Heart left ventricle (tissue), 13 donors: Measurements from ENCODE around the gene SETD2.

Experiments
- POLR2A ChIP-seq, 2 donors: fragments of 450-650 bp; IDR thresholded peaks; one replicate each; pipeline ENCODE4 v1.6.1; 2017; ENCODE audit warnings: antibody characterized with exemption in 2 of 2, mild to moderate bottlenecking in 2 of 2, moderate library complexity in 2 of 2
- TF ChIP-seq, protein P1 (sequence below), 12 donors: fragments of 200-600 bp; sonication (generic) in 4 of 12; IDR thresholded peaks; one replicate each; pipeline versions ENCODE4 v1.5.0 to v1.8.0; 2018 to 2022; ENCODE audit warnings: antibody characterized with exemption in 12 of 12, mild to moderate bottlenecking in 5 of 12
- donor health status: ischemic (EF 13 %, LVEDD 7.1; RV severe dilation, severe dysfunction).
- donor health status: DM: no; HTN: yes; CAD: no.
- donor health status: DM: no; HTN: no; CAD: no.
- donor health status: ischemic (EF 25% LVEDD 6.9; RV normal size, moderate dysfunction).
- donor health status: ischemic (EF 25% LVEDD 5.7; RV mildly dilated, moderate dysfunction).
- donor health status: ischemic (EF 35%, LVEDD 5.7; RV mildly dilated, moderate dysfunction).
- donor health status: nonischemic (EF 11% LVEDD 7.7; RV severe dilation, severe dysfunction).
- donor health status: DM: yes; HTN: yes; CAD: no.
- donor health status: PGD.
- donor health status: ischemic (EF 29% LVEDD 5.4; RV normal size, mild dysfunction).
- donor health status: nonischemic (EF 23%, LVEDD 6.1; RV moderate dilation, normal function).

- TF ChIP-seq POLR2A (IDR thresholded peaks at IDR 0.05): no peak
- TF ChIP-seq, protein P1, sequence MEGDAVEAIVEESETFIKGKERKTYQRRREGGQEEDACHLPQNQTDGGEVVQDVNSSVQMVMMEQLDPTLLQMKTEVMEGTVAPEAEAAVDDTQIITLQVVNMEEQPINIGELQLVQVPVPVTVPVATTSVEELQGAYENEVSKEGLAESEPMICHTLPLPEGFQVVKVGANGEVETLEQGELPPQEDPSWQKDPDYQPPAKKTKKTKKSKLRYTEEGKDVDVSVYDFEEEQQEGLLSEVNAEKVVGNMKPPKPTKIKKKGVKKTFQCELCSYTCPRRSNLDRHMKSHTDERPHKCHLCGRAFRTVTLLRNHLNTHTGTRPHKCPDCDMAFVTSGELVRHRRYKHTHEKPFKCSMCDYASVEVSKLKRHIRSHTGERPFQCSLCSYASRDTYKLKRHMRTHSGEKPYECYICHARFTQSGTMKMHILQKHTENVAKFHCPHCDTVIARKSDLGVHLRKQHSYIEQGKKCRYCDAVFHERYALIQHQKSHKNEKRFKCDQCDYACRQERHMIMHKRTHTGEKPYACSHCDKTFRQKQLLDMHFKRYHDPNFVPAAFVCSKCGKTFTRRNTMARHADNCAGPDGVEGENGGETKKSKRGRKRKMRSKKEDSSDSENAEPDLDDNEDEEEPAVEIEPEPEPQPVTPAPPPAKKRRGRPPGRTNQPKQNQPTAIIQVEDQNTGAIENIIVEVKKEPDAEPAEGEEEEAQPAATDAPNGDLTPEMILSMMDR (IDR thresholded peaks at IDR 0.05): no peak
These were observed 146.9 kb downstream of the SETD2 start for GRCh38 chr3:47016934-47017435.
